ENCODE data around the gene PCDH17.

The PCDH17 gene

GRCh38 chr13:57644106-57644505 is 12.6 kb downstream of the PCDH17 start:
- Histone ChIP-seq H3F3A (ENCODE audit: insufficient read depth, low read length) (no peaks in the 10 kb centered on the region), H3K4me1 (ENCODE audit: insufficient read depth, low read length, severe bottlenecking) (no peaks in the 10 kb centered on the region), H3K4me2 (ENCODE audit: low read length) (no peak overlapping the region), H3K27me3 (ENCODE audit: insufficient read depth, low read length) (no peaks in the 10 kb centered on the region), H3K9ac (ENCODE audit: low read length) (no peak overlapping the region), H3K36me3 (ENCODE audit: insufficient read depth, low read length) (no peaks in the 10 kb centered on the region), H3K27ac (ENCODE audit: low read depth, low read length, poor library complexity, severe bottlenecking) (no peak overlapping the region), H3K9me3 (ENCODE audit: low read length) (no peaks in the 10 kb centered on the region), H3K9me2 (ENCODE audit: low read depth, low read length) (no peaks in the 10 kb centered on the region), H3K79me2 (ENCODE audit: insufficient read depth, low read length) (no peaks in the 10 kb centered on the region), H3K4me3 (ENCODE audit: low read depth, low read length, poor library complexity, severe bottlenecking) (no peak overlapping the region), H2AFZ (ENCODE audit: low read length) (no peak overlapping the region), H4K20me1 (ENCODE audit: insufficient read depth, low read length) (no peaks in the 10 kb centered on the region)
- TF ChIP-seq EZH2 (IDR thresholded peaks at IDR 0.05; ENCODE audit: borderline replicate concordance, low read length) (no peak), CTCF (IDR thresholded peaks at IDR 0.05; ENCODE audit: low read length) (no peak)

GRCh38 chr13:57653229-57653989 is 21.9 kb downstream of the PCDH17 start:
- Histone ChIP-seq H3K4me2 (ENCODE audit: low read length) (no peak overlapping the region), H3K9me3 (ENCODE audit: low read length) (no peaks in the 10 kb centered on the region), H3K9me2 (ENCODE audit: low read depth, low read length) (no peaks in the 10 kb centered on the region), H3K27ac (ENCODE audit: low read depth, low read length, poor library complexity, severe bottlenecking) (no peak overlapping the region), H2AFZ (ENCODE audit: low read length) (no peak overlapping the region), H3K4me1 (ENCODE audit: insufficient read depth, low read length, severe bottlenecking) (no peaks in the 10 kb centered on the region), H3K79me2 (ENCODE audit: insufficient read depth, low read length) (no peaks in the 10 kb centered on the region), H3K4me3 (ENCODE audit: low read depth, low read length, poor library complexity, severe bottlenecking) (no peak overlapping the region), H3K27me3 (ENCODE audit: insufficient read depth, low read length) (no peaks in the 10 kb centered on the region), H3K9ac (ENCODE audit: low read length) (no peak overlapping the region), H3F3A (ENCODE audit: insufficient read depth, low read length) (no peaks in the 10 kb centered on the region), H4K20me1 (ENCODE audit: insufficient read depth, low read length) (no peaks in the 10 kb centered on the region), H3K36me3 (ENCODE audit: insufficient read depth, low read length) (no peaks in the 10 kb centered on the region)
- TF ChIP-seq EZH2 (IDR thresholded peaks at IDR 0.05; ENCODE audit: borderline replicate concordance, low read length), result no peak
- no peak for TF ChIP-seq CTCF (IDR thresholded peaks at IDR 0.05; ENCODE audit: low read length)

GRCh38 chr13:57665481-57665880 is 33.9 kb downstream of the PCDH17 start:
- H3K4me1 ChIP-seq (ENCODE audit: insufficient read depth, low read length, severe bottlenecking), result no peaks in the 10 kb centered on the region
- no peaks in the 10 kb centered on the region for H3F3A ChIP-seq (ENCODE audit: insufficient read depth, low read length)
- H3K27ac ChIP-seq (ENCODE audit: low read depth, low read length, poor library complexity, severe bottlenecking), result no peak overlapping the region
- no peaks in the 10 kb centered on the region for H3K36me3 ChIP-seq (ENCODE audit: insufficient read depth, low read length)
- TF ChIP-seq EZH2 (IDR thresholded peaks at IDR 0.05; ENCODE audit: borderline replicate concordance, low read length) (no peak), CTCF (IDR thresholded peaks at IDR 0.05; ENCODE audit: low read length) (no peak)
- no peak overlapping the region for H2AFZ ChIP-seq (ENCODE audit: low read length)
- no peaks in the 10 kb centered on the region for H3K9me2 ChIP-seq (ENCODE audit: low read depth, low read length)
- H3K4me2 ChIP-seq (ENCODE audit: low read length), result no peak overlapping the region
- H3K79me2 ChIP-seq (ENCODE audit: insufficient read depth, low read length), result no peaks in the 10 kb centered on the region
- H3K27me3 ChIP-seq (ENCODE audit: insufficient read depth, low read length), result no peaks in the 10 kb centered on the region
- H4K20me1 ChIP-seq (ENCODE audit: insufficient read depth, low read length), result no peaks in the 10 kb centered on the region
- no peak overlapping the region for H3K9ac ChIP-seq (ENCODE audit: low read length)
- H3K4me3 ChIP-seq (ENCODE audit: low read depth, low read length, poor library complexity, severe bottlenecking), result no peak overlapping the region
- no peaks in the 10 kb centered on the region for H3K9me3 ChIP-seq (ENCODE audit: low read length)

Data from OCI-LY1 (cell line).